HUDEP-2 (cell line): ENCODE data around the gene COPS4.
"Not testable (repeated sequence)": the region's sequence is repeated elsewhere in the genome, so short reads cannot be mapped to it uniquely, and the experiment has no call there.

Source experiments
- DNase-seq, 76 experiments: peaks; one replicate each; lab custom pipeline; 2025; ENCODE audit not compliant: unreplicated experiment in 76 of 76; lab: John Stamatoyannopoulos, UW

Gene COPS4

GRCh38 chr4:83022724-83023450 lies 12.1 kb upstream of the COPS4 start:
- no peak for DNase-seq

GRCh38 chr4:83023599-83023998 lies 11.4 kb upstream of the COPS4 start:
- DNase-seq, result not testable (repeated sequence)

GRCh38 chr4:83024233-83024632 lies 10.8 kb upstream of the COPS4 start:
- DNase-seq, result no peak

- DNase-seq, result no peak
Measured at GRCh38 chr4:83025563-83025962, 9.4 kb upstream of the COPS4 start.

- no peak for DNase-seq
Measured at GRCh38 chr4:83028976-83029375, 6.0 kb upstream of the COPS4 start.

GRCh38 chr4:83029688-83030087 lies 5.3 kb upstream of the COPS4 start:
- no peak for DNase-seq

GRCh38 chr4:83036991-83037665 lies 2.1 kb downstream of the COPS4 start:
- peak in 37 of 76 experiments; percentile 1 to 45 (median 14) for DNase-seq

- no peak for DNase-seq
Measured at GRCh38 chr4:83040269-83040668, 5.3 kb downstream of the COPS4 start.

GRCh38 chr4:83043157-83043556 lies 8.2 kb downstream of the COPS4 start:
- DNase-seq, result not testable (repeated sequence)

GRCh38 chr4:83043801-83044407 lies 8.9 kb downstream of the COPS4 start:
- no peak for DNase-seq

GRCh38 chr4:83046693-83047473 lies 11.9 kb downstream of the COPS4 start:
- DNase-seq, result no peak

- not testable (repeated sequence) for DNase-seq
Measured at GRCh38 chr4:83048781-83049180, 13.8 kb downstream of the COPS4 start.

GRCh38 chr4:83054928-83055327 lies 19.9 kb downstream of the COPS4 start:
- DNase-seq, result no peak

- no peak for DNase-seq
Measured at GRCh38 chr4:83062739-83063138, 27.8 kb downstream of the COPS4 start.

GRCh38 chr4:83065266-83065665 lies 30.3 kb downstream of the COPS4 start:
- DNase-seq, result no peak

- DNase-seq, result no peak
Measured at GRCh38 chr4:83067058-83067639, 32.2 kb downstream of the COPS4 start.

GRCh38 chr4:83071116-83071515 lies 36.1 kb downstream of the COPS4 start:
- no peak for DNase-seq

- peak in 38 of 76 experiments; percentile 1 to 72 (median 26) for DNase-seq
Measured at GRCh38 chr4:83074086-83074704, 39.2 kb downstream of the COPS4 start.

GRCh38 chr4:83074783-83075182 lies 39.8 kb downstream of the COPS4 start:
- not testable (repeated sequence) for DNase-seq
